Ectodermal cell (in vitro differentiated cells): Measurements from ENCODE around the gene NATD1.

ENCODE experiments used
- H3K27ac ChIP-seq: 2 replicates; pipeline ENCODE4 v1.7.0; 2013; ENCODE audit warnings: mild to moderate bottlenecking, low read depth, low read length; ENCODE audit not compliant: insufficient read depth, poor library complexity, severe bottlenecking
- H3K27me3 ChIP-seq: 2 replicates; pipeline ENCODE4 v1.7.0; 2013; ENCODE audit warnings: mild to moderate bottlenecking, low read length; ENCODE audit not compliant: insufficient read depth, control insufficient read depth, poor library complexity, severe bottlenecking
- H3K36me3 ChIP-seq: one replicate; pipeline ENCODE4 v1.7.0; 2013; ENCODE audit warnings: low read length; ENCODE audit not compliant: control insufficient read depth, insufficient read depth
- H3K4me1 ChIP-seq: one replicate; pipeline ENCODE4 v1.7.0; 2013; ENCODE audit warnings: low read length; ENCODE audit not compliant: control insufficient read depth, insufficient read depth
- H3K4me3 ChIP-seq: 2 replicates; pipeline ENCODE4 v1.7.0; 2013; ENCODE audit warnings: low read depth, low read length, control low read depth; ENCODE audit not compliant: insufficient read depth
- H3K9me3 ChIP-seq: 2 replicates; pipeline ENCODE4 v1.7.0; 2013; ENCODE audit warnings: mild to moderate bottlenecking, low read length, moderate library complexity; ENCODE audit not compliant: control insufficient read depth
- WGBS, 2 experiments: methylation state at CpG; one replicate each; pipeline ENCODE4 v1.1.7; 2013; ENCODE audit warnings: missing lambda C conversion rate in 2 of 2; 5-methylcytosine and 5-hydroxymethylcytosine counted together

NATD1 gene

GRCh38 chr17:21252289-21252795 is 868 bp downstream of the NATD1 start:
- no peaks in the 10 kb centered on the region for H3K36me3 ChIP-seq

GRCh38 chr17:21251337-21252010 is 1.7 kb downstream of the NATD1 start:
- Histone ChIP-seq H3K27ac (no peak overlapping the region), H3K27me3 (peaks cover 4% of the 10 kb centered on the region), H3K9me3 (no peaks in the 10 kb centered on the region), H3K36me3 (no peaks in the 10 kb centered on the region), H3K4me3 (no peak overlapping the region), H3K4me1 (peaks cover 5% of the 10 kb centered on the region)
- 93% methylated on average over 15 of the region's 15 CpGs for WGBS, 2 experiments

More at GRCh38 chr17:21252289-21252795, 868 bp downstream of the NATD1 start:
- H3K27ac ChIP-seq, result no peak overlapping the region
- H3K4me1 ChIP-seq, result peaks cover 5% of the 10 kb centered on the region
- H3K27me3 ChIP-seq, result peaks cover 4% of the 10 kb centered on the region
- H3K9me3 ChIP-seq, result no peaks in the 10 kb centered on the region
- H3K4me3 ChIP-seq, result peak overlapping the region; percentile 64
- 26 to 27% methylated on average over 12 of the region's 12 CpGs for WGBS, 2 experiments

GRCh38 chr17:21250854-21251253 is 2.4 kb downstream of the NATD1 start:
- Histone ChIP-seq H3K27ac (no peak overlapping the region), H3K4me3 (no peak overlapping the region), H3K27me3 (peaks cover 4% of the 10 kb centered on the region), H3K4me1 (peaks cover 5% of the 10 kb centered on the region), H3K36me3 (no peaks in the 10 kb centered on the region), H3K9me3 (no peaks in the 10 kb centered on the region)
- 83 to 89% methylated on average over 4 of the region's 4 CpGs for WGBS, 2 experiments

- 82 to 84% methylated on average over 7 of the region's 7 CpGs for WGBS, 2 experiments
- H3K4me3 ChIP-seq, result no peak overlapping the region
Measured at GRCh38 chr17:21249920-21250703, 3.1 kb downstream of the NATD1 start.

GRCh38 chr17:21249086-21249795 is 4.0 kb downstream of the NATD1 start:
- no peak overlapping the region for H3K4me3 ChIP-seq
- peaks cover 5% of the 10 kb centered on the region for H3K4me1 ChIP-seq
- peaks cover 4% of the 10 kb centered on the region for H3K27me3 ChIP-seq
- no peaks in the 10 kb centered on the region for H3K36me3 ChIP-seq
- WGBS, 2 experiments, result 91 to 92% methylated on average over 12 of the region's 12 CpGs
- no peaks in the 10 kb centered on the region for H3K9me3 ChIP-seq
- no peak overlapping the region for H3K27ac ChIP-seq

More at GRCh38 chr17:21249920-21250703, 3.1 kb downstream of the NATD1 start:
- Histone ChIP-seq H3K27me3 (peaks cover 4% of the 10 kb centered on the region), H3K4me1 (peaks cover 5% of the 10 kb centered on the region), H3K9me3 (no peaks in the 10 kb centered on the region), H3K36me3 (no peaks in the 10 kb centered on the region), H3K27ac (no peak overlapping the region)

GRCh38 chr17:21248500-21248899 is 4.7 kb downstream of the NATD1 start:
- 93 to 94% methylated on average over 4 of the region's 4 CpGs for WGBS, 2 experiments
- Histone ChIP-seq H3K36me3 (no peaks in the 10 kb centered on the region), H3K27me3 (peaks cover 4% of the 10 kb centered on the region), H3K27ac (no peak overlapping the region), H3K4me1 (peaks cover 10% of the 10 kb centered on the region), H3K4me3 (no peak overlapping the region), H3K9me3 (no peaks in the 10 kb centered on the region)

GRCh38 chr17:21247552-21248258 is 5.5 kb downstream of the NATD1 start:
- H3K4me3 ChIP-seq, result no peak overlapping the region
- 92 to 93% methylated on average over 12 of the region's 12 CpGs for WGBS, 2 experiments

GRCh38 chr17:21246698-21247097 is 6.5 kb downstream of the NATD1 start:
- Histone ChIP-seq H3K4me1 (peaks cover 21% of the 10 kb centered on the region), H3K9me3 (no peaks in the 10 kb centered on the region), H3K27ac (no peak overlapping the region), H3K36me3 (no peaks in the 10 kb centered on the region), H3K27me3 (no peaks in the 10 kb centered on the region), H3K4me3 (no peak overlapping the region)
- WGBS, 2 experiments, result 94% methylated on average over 4 of the region's 4 CpGs

More at GRCh38 chr17:21247552-21248258, 5.5 kb downstream of the NATD1 start:
- H3K27me3 ChIP-seq, result peaks cover 4% of the 10 kb centered on the region
- no peaks in the 10 kb centered on the region for H3K9me3 ChIP-seq
- peaks cover 16% of the 10 kb centered on the region for H3K4me1 ChIP-seq
- H3K36me3 ChIP-seq, result no peaks in the 10 kb centered on the region
- H3K27ac ChIP-seq, result no peak overlapping the region

GRCh38 chr17:21245639-21246084 is 7.5 kb downstream of the NATD1 start:
- 72 to 74% methylated on average over 9 of the region's 9 CpGs for WGBS, 2 experiments
- Histone ChIP-seq H3K4me3 (no peak overlapping the region), H3K4me1 (peaks cover 30% of the 10 kb centered on the region)

More at GRCh38 chr17:21245639-21246084, 7.5 kb downstream of the NATD1 start:
- no peaks in the 10 kb centered on the region for H3K27me3 ChIP-seq
- no peaks in the 10 kb centered on the region for H3K36me3 ChIP-seq
- no peak overlapping the region for H3K27ac ChIP-seq
- no peaks in the 10 kb centered on the region for H3K9me3 ChIP-seq
